ENCODE results near the gene FGGY.

The FGGY gene

GRCh38 chr1:59805554-59805953 is 508.7 kb downstream of the FGGY start:
- DNase-seq (ENCODE audit: low read depth), result no peak
- TF ChIP-seq, protein P1, sequence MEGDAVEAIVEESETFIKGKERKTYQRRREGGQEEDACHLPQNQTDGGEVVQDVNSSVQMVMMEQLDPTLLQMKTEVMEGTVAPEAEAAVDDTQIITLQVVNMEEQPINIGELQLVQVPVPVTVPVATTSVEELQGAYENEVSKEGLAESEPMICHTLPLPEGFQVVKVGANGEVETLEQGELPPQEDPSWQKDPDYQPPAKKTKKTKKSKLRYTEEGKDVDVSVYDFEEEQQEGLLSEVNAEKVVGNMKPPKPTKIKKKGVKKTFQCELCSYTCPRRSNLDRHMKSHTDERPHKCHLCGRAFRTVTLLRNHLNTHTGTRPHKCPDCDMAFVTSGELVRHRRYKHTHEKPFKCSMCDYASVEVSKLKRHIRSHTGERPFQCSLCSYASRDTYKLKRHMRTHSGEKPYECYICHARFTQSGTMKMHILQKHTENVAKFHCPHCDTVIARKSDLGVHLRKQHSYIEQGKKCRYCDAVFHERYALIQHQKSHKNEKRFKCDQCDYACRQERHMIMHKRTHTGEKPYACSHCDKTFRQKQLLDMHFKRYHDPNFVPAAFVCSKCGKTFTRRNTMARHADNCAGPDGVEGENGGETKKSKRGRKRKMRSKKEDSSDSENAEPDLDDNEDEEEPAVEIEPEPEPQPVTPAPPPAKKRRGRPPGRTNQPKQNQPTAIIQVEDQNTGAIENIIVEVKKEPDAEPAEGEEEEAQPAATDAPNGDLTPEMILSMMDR (IDR thresholded peaks at IDR 0.05; ENCODE audit: control insufficient read depth, insufficient read depth, low read depth, low read length, missing control alignments), result no peak
- H3K4me3 ChIP-seq (ENCODE audit: control insufficient read depth, low read depth, low read length), result no peak overlapping the region
